Liver (tissue), 9 donors: Measurements from ENCODE around the gene FADS1. TPM values are rescaled to one million over a fixed set of nuclear protein-coding genes. Genes with fewer than 3 reads are reported as not detected.

Source experiments
- DNase-seq: peaks from one replicate; pipeline ENCODE4 v3.0.0-alpha.2; 2017; ENCODE audit warnings: low spot score
- H3K27ac ChIP-seq, 2 donors: one replicate each; pipeline ENCODE4 v1.7.0; 2013; ENCODE audit warnings: inconsistent platforms in 2 of 2, low read length in 2 of 2, control low read depth in 1 of 2, low read depth in 1 of 2, mild to moderate bottlenecking in 1 of 2
- H3K27me3 ChIP-seq, 4 donors: one replicate each; pipeline versions ENCODE4 v1.6.1 to v1.7.0; 2013; ENCODE audit warnings: low read length in 3 of 4, inconsistent platforms in 1 of 4, mild to moderate bottlenecking in 1 of 4, moderate library complexity in 1 of 4; ENCODE audit not compliant: control insufficient read depth in 4 of 4, insufficient read depth in 4 of 4
- H3K36me3 ChIP-seq, 4 donors: one replicate each; pipeline versions ENCODE4 v1.6.1 to v1.7.0; 2013; ENCODE audit warnings: low read length in 3 of 4, mild to moderate bottlenecking in 3 of 4, low read depth in 1 of 4, moderate library complexity in 1 of 4; ENCODE audit not compliant: control insufficient read depth in 4 of 4, insufficient read depth in 3 of 4
- H3K4me1 ChIP-seq, 4 donors: one replicate each; pipeline versions ENCODE4 v1.6.1 to v1.7.0; 2013; ENCODE audit warnings: low read length in 3 of 4, mild to moderate bottlenecking in 3 of 4, moderate library complexity in 1 of 4; ENCODE audit not compliant: control insufficient read depth in 4 of 4, insufficient read depth in 4 of 4
- H3K4me3 ChIP-seq, 3 donors: one replicate each; pipeline versions ENCODE4 v1.6.1 to v1.7.0; 2013; ENCODE audit warnings: low read length in 3 of 3, control low read depth in 1 of 3, low read depth in 1 of 3, mild to moderate bottlenecking in 1 of 3
- H3K9ac ChIP-seq, 2 donors: one replicate each; pipeline ENCODE4 v1.7.0; 2013; ENCODE audit warnings: low read length in 2 of 2, mild to moderate bottlenecking in 2 of 2, moderate library complexity in 2 of 2, control low read depth in 1 of 2, low read depth in 1 of 2
- H3K9me3 ChIP-seq, 4 donors: one replicate each; pipeline versions ENCODE4 v1.6.1 to v1.7.0; 2013; ENCODE audit warnings: low read length in 3 of 4; ENCODE audit not compliant: control insufficient read depth in 4 of 4
- CTCF ChIP-seq: fragments of 150-350 bp; IDR thresholded peaks from 2 replicates; pipeline ENCODE4 v1.5.1; 2017; ENCODE audit warnings: improper control_type of control experiment, low read depth, low read length; ENCODE audit not compliant: missing input control
- EGR1 ChIP-seq, 2 donors: IDR thresholded peaks; 2 replicates each; pipeline ENCODE4 v1.6.1; 2016 to 2018; ENCODE audit warnings: antibody characterized with exemption in 2 of 2, low read depth in 2 of 2
- FOXA1 ChIP-seq: IDR thresholded peaks from 2 replicates; pipeline ENCODE4 v1.6.1; 2016; ENCODE audit warnings: antibody characterized with exemption
- FOXA2 ChIP-seq: IDR thresholded peaks from 2 replicates; pipeline ENCODE4 v1.6.1; 2016; ENCODE audit warnings: antibody characterized with exemption
- HNF4A ChIP-seq, 2 donors: conservative IDR thresholded peaks; 2 replicates each; pipeline ENCODE4 v1.6.1; 2016; ENCODE audit warnings: antibody characterized with exemption in 2 of 2, mild to moderate bottlenecking in 2 of 2
- JUND ChIP-seq, 2 donors: IDR thresholded peaks; 2 replicates each; pipeline ENCODE4 v1.6.1; 2016; ENCODE audit warnings: antibody characterized with exemption in 2 of 2
- NR2F2 ChIP-seq: IDR thresholded peaks from 2 replicates; pipeline ENCODE4 v1.6.1; 2016; ENCODE audit warnings: antibody characterized with exemption
- REST ChIP-seq: IDR thresholded peaks from 2 replicates; pipeline ENCODE4 v1.6.1; 2016; ENCODE audit warnings: antibody characterized with exemption, mild to moderate bottlenecking
- SP1 ChIP-seq: IDR thresholded peaks from 2 replicates; pipeline ENCODE4 v1.6.1; 2018; ENCODE audit warnings: antibody characterized with exemption, mild to moderate bottlenecking
- YY1 ChIP-seq: IDR thresholded peaks from 2 replicates; pipeline ENCODE4 v1.6.1; 2016; ENCODE audit warnings: antibody characterized with exemption, mild to moderate bottlenecking
- WGBS: extraction: QIAGEN DNeasy Blood & Tissue Kit; methylation state at CpG from one replicate; pipeline ENCODE4 v1.1.7; 2013; 5-methylcytosine and 5-hydroxymethylcytosine counted together
- polyA plus RNA-seq, 2 donors: library from polyadenylated mRNA; stranded (reverse) in 1 of 2; unstranded in 1 of 2; fragments of 200-250 nt in 1 of 2; fragments of >200 nt in 1 of 2; fragmentation: Nextera tagmentation in 1 of 2; extraction: Ambion mirVana in 1 of 2; gene quantifications; one replicate each; pipeline versions ENCODE4 v1.2.1 to v1.2.3, GENCODE V29; 2013 to 2015
- total RNA-seq, 2 donors: library from RNA; depleted of rRNA; stranded (reverse); fragments of >200 nt; gene quantifications; one replicate each; pipeline ENCODE4 v1.2.3, GENCODE V29; 2014
- TF ChIP-seq, protein P1 (sequence below): IDR thresholded peaks from 2 replicates; pipeline ENCODE4 v1.6.1; 2016; ENCODE audit warnings: antibody characterized with exemption
- donor health status: healthy.
- donor health status: healthy.
- donor health status: healthy.
- donor health status: healthy.
- donor health status: healthy.

FADS1 gene
- total and polyA plus RNA-seq, 4 donors = 16.8 to 137 (median 58.7) TPM

GRCh38 chr11:61805146-61805545, 11.7 kb downstream of the FADS1 start:
- WGBS = 94% methylated on average over 1 of the region's 1 CpG
- DNase-seq = no peak

GRCh38 chr11:61803889-61804647, 12.7 kb downstream of the FADS1 start:
- DNase-seq = no peak
- 86% methylated on average over 3 of the region's 3 CpGs for WGBS
- H3K36me3 ChIP-seq = peaks cover 3 to 58% (median 23%) of the 10 kb centered on the region in 4 donors
- H3K9me3 ChIP-seq = no peaks in the 10 kb centered on the region
- H3K27ac ChIP-seq = no peak overlapping the region
- H3K27me3 ChIP-seq = no peaks in the 10 kb centered on the region
- TF ChIP-seq EGR1 (IDR thresholded peaks at IDR 0.05; ENCODE audit: low read depth in 2 of 2) (no peak), FOXA1 (no peak)
- no peak overlapping the region for H3K9ac ChIP-seq
- H3K4me1 ChIP-seq = no peaks in the 10 kb centered on the region
- no peak overlapping the region for H3K4me3 ChIP-seq

More at GRCh38 chr11:61805146-61805545, 11.7 kb downstream of the FADS1 start:
- Histone ChIP-seq H3K4me3 (no peak overlapping the region), H3K4me1 (no peaks in the 10 kb centered on the region), H3K9ac (no peak overlapping the region), H3K27me3 (no peaks in the 10 kb centered on the region), H3K9me3 (no peaks in the 10 kb centered on the region), H3K27ac (no peak overlapping the region), H3K36me3 (peaks cover 4 to 67% (median 29%) of the 10 kb centered on the region in 4 donors)
- no peak for TF ChIP-seq HNF4A (conservative IDR thresholded peaks at IDR 0.05)
- TF ChIP-seq CTCF = no peak
- no peak for TF ChIP-seq EGR1 (IDR thresholded peaks at IDR 0.05; ENCODE audit: low read depth in 2 of 2)
- TF ChIP-seq REST = no peak
- no peak for TF ChIP-seq FOXA1

- Histone ChIP-seq H3K9me3 (no peaks in the 10 kb centered on the region), H3K27me3 (no peaks in the 10 kb centered on the region), H3K27ac (no peak overlapping the region), H3K36me3 (peaks cover 3 to 46% (median 16%) of the 10 kb centered on the region in 4 donors), H3K9ac (no peak overlapping the region), H3K4me3 (no peak overlapping the region), H3K4me1 (peaks cover 0 to 8% (median 3%) of the 10 kb centered on the region in 4 donors)
- TF ChIP-seq NR2F2 (no peak), YY1 (no peak), SP1 (no peak), HNF4A (conservative IDR thresholded peaks at IDR 0.05) (no peak), FOXA2 (no peak), JUND (IDR thresholded peaks at IDR 0.05) (no peak)
- TF ChIP-seq, protein P1, sequence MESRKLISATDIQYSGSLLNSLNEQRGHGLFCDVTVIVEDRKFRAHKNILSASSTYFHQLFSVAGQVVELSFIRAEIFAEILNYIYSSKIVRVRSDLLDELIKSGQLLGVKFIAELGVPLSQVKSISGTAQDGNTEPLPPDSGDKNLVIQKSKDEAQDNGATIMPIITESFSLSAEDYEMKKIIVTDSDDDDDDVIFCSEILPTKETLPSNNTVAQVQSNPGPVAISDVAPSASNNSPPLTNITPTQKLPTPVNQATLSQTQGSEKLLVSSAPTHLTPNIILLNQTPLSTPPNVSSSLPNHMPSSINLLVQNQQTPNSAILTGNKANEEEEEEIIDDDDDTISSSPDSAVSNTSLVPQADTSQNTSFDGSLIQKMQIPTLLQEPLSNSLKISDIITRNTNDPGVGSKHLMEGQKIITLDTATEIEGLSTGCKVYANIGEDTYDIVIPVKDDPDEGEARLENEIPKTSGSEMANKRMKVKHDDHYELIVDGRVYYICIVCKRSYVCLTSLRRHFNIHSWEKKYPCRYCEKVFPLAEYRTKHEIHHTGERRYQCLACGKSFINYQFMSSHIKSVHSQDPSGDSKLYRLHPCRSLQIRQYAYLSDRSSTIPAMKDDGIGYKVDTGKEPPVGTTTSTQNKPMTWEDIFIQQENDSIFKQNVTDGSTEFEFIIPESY = no peak
- no peak for DNase-seq
- WGBS = 95% methylated on average over 6 of the region's 6 CpGs
These were observed 14.2 kb downstream of the FADS1 start for GRCh38 chr11:61802605-61803004.
